Medulla oblongata (tissue), 1 donor: ENCODE data around the gene ZBTB16.

Experiments
- DNase-seq: peaks from one replicate; pipeline ENCODE4 v3.0.0-alpha.2; 2015; ENCODE audit errors: extremely low spot score

ZBTB16 gene

GRCh38 chr11:114282488-114282887 lies 223.0 kb downstream of the ZBTB16 start:
- DNase-seq, result no peak

DNA sequence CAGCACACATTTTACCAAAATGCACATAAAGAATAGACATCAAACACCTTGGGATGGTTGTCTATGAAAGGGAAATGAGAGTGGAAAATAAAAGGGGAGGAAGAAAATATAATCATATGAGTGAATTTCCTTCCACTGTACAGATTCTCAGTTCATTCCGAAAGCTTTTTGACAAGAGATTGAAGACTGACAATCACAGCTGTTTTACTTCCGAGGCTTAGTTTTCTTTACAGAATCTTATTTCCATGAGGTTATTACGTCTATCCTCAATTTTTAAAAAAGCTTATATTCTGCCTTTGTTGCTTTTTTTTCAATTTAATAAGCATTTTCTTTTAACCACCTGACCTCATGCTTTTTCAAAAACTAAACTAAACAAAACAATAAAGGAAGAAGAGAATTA lies 223.9 kb downstream of the ZBTB16 start:
- DNase-seq, result no peak

- no peak for DNase-seq
Measured at GRCh38 chr11:114284021-114284420, 224.5 kb downstream of the ZBTB16 start.

GRCh38 chr11:114284914-114285313 lies 225.4 kb downstream of the ZBTB16 start:
- DNase-seq, result no peak

- DNase-seq, result no peak
Measured at GRCh38 chr11:114285599-114285998, 226.1 kb downstream of the ZBTB16 start.

DNA sequence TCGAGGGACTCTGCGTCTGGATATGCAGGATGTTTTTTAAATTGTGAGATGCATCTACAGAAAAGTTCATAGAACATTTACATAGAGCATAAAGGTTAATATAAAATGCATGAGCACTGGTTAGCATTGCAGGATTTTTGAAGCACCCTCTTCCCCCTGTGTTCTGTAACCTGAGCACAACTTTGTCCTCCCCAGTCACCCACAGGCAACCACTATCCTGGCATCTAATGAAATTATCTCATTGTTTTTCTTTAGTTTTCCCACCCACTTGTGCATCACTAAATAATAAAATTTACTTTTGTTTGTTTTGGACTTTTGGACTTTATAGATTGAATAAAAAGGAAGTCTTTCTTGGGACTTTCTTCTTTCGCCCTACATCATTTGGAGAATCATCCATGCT lies 226.7 kb downstream of the ZBTB16 start:
- no peak for DNase-seq

DNA sequence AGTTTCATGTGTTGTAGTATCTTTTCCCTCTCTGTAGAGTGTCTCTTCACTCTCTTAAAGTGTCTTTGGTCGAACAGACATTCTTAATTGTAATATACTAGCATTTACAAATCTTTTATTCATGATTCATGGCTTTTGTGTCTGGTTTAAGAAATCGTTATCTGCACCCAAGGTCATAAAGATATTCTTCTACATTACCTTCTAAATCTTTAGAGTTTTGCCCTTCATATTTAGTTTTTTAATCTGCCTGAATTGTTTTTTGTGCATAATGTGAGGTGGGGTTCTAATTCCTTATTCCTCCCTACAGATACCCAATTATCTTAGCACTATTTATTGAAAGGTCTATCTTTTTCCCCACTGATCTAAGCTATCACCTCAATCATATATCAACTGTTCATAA lies 227.6 kb downstream of the ZBTB16 start:
- no peak for DNase-seq

GRCh38 chr11:114288136-114288535 lies 228.6 kb downstream of the ZBTB16 start:
- no peak for DNase-seq

GRCh38 chr11:114289779-114290178 lies 230.3 kb downstream of the ZBTB16 start:
- DNase-seq, result no peak

- DNase-seq, result no peak
Measured at GRCh38 chr11:114290503-114291235, 231.2 kb downstream of the ZBTB16 start.

DNA sequence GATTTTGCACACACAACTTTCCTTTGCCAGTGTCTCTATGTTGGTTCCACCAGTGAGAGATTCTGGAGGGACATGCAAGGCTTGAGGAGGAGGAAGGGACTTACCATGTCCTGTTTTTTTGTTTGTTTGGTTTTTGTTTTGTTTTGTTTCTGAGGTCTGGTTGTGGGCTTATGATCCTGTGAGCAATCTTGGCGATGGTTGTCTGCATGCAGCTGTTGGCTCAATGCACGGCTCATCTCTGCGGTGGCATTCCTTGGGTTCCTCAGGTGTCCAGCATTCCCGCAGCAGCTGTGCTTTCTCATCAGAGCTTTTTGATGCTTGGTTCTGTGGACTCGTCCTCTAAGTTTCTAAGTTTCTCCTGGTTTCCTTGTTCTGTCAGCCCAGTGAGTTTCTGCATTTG lies 231.9 kb downstream of the ZBTB16 start:
- DNase-seq, result no peak

GRCh38 chr11:114291842-114292680 lies 232.6 kb downstream of the ZBTB16 start:
- DNase-seq, result no peak

GRCh38 chr11:114293201-114293711 lies 233.7 kb downstream of the ZBTB16 start:
- no peak for DNase-seq

DNA sequence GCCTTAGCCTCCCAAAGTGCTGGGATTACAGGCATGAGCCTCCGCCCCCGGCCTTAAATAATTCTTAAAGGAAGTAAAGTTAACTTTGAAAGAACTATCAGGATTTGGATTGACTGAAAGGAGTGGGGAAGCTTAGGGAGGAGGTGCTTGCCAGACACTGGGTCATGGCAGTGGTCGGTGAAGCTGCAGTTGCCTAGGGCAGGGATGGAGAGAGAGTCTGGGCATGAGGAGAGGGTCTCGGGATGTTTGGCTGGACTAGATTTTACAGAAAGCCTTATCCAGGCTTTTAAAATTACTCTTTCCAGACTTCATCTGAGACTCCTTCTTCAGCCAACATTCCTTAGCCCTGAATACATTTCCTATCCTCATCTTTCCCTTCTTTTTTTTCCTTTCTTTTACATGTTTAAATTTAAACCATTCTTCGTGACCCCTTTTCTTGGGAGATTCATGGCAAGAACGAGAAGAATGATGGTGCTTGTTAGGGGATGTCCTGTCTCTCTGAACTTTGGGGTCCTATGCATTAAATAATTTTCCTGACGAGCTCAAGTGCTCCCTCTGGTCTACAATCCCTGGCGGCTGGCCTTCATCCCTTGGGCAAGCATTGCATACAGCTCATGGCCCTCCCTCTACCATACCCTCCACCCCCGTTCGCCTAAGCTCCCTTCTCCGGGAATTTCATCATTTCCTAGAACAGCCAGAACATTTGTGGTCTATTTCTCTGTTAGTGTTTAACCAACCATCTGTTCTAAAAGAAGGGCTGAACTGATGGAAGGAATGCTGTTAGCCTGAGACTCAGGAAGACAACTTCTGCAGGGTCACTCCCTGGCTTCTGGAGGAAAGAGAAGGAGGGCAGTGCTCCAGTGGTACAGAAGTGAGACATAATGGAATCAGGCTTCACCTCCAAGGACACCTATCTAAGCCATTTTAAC lies 236.4 kb downstream of the ZBTB16 start, which contains the start of gene NNMT:
NNMT (plus strand) TSS at position 724 of the 929 bp plus-strand sequence; CDS start at position 882, 158 bp downstream.
- no peak for DNase-seq

DNA sequence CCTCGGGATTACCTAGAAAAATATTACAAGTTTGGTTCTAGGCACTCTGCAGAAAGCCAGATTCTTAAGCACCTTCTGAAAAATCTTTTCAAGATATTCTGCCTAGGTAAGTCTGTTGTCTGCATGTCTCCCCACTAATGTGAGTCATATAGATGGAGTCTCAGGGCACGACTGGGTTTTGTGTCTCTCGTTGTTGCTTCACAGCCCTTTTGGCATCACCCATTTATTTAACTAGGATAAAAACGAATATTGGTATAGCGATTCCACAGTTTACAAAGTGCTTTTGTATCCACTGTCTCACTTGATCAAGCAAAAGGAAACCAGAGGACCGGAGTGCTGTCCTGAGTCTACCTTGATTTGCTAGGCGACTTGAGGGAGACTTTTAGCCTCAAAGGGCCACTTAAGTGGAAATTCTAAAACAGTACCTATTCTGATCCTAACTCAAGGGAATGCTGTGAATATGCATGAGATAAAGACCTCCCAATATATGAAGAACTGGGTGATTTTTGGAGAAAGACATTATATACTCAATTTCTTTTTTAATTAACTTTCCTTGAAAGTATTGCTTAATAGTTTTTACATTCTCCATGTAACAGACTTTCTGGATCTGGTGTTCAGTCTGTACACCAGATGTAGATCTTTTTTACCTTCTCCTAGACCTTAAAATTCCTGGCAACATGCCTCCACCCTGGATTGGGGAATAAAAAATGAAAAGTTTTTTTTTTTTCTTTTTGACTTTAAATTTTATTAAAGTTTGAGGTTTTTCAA lies 237.3 kb downstream of the ZBTB16 start:
- DNase-seq, result no peak

DNA sequence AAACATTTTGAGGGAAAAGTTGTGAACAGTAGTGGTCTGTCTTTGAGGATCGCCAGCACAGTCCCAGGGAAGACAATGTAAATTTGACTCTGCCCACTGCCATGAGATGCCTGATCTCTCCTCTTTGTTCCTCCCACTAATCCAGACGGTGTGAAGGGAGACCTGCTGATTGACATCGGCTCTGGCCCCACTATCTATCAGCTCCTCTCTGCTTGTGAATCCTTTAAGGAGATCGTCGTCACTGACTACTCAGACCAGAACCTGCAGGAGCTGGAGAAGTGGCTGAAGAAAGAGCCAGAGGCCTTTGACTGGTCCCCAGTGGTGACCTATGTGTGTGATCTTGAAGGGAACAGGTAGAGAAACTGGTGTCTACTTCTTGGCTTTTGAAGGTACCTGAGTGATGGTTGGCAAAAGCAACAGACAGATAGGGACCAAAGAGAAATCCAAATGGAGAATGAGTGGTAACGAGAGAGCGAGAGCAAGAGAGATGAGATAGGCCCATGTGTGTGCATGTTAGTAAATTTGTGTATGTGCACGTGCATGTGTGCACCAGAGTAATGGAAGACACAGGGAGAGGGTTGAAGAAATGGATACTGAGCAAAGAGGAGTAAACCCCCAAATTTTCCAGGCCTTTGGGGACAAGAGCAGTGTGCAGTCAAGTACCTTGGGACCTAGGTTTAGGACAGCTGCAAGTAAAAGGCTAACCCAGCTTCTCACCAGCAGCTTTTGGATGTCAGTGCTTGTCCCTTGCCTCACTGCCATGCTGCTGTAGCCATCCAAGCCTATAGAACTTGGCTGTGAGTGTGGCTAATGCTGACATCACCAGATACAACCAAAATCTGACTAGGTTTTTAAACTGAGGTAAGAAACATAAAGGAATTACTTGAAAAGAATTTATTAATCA lies 238.5 kb downstream of the ZBTB16 start:
- no peak for DNase-seq

DNA sequence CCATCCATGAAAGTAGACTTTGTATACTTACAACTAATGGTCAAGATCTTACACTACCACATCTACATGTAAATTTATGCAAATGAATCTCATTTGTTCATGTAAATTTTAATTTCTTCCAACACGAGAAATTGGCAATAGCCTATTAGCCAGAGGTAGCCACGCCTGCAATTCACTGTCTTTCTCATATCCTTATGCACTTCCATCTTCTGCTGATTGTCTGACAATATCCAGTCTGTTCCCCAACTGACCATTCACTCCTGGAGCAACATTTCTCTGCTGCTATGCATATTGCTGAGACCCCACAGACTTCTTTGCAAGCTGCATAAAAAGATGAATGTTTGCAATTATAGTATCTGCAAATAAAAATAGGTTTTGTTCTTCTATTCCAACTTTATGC lies 239.2 kb downstream of the ZBTB16 start:
- no peak for DNase-seq
